HG03280 (cell line): ENCODE data around the gene PHF2.

Experiments
- ATAC-seq: cut with Tn5 transposase; IDR thresholded peaks from one replicate; pipeline ENCODE4 v1.9.1; 2021; ENCODE audit warnings: mild to moderate bottlenecking, moderate library complexity; ENCODE audit not compliant: unreplicated experiment

The PHF2 gene

GRCh38 chr9:93585695-93586094 lies 9.3 kb downstream of the PHF2 start:
- ATAC-seq, result no peak

- ATAC-seq, result no peak
These were observed 10.1 kb downstream of the PHF2 start for GRCh38 chr9:93586290-93587057.

- ATAC-seq, result no peak
These were observed 10.9 kb downstream of the PHF2 start for GRCh38 chr9:93587284-93587650.

GRCh38 chr9:93587651-93588347 lies 11.4 kb downstream of the PHF2 start:
- no peak for ATAC-seq

- no peak for ATAC-seq
These were observed 12.5 kb downstream of the PHF2 start for GRCh38 chr9:93588641-93589609.

- no peak for ATAC-seq
These were observed 13.3 kb downstream of the PHF2 start for GRCh38 chr9:93589688-93590087.

- ATAC-seq, result no peak
These were observed 14.3 kb downstream of the PHF2 start for GRCh38 chr9:93590609-93591234.

- ATAC-seq, result no peak
These were observed 15.1 kb downstream of the PHF2 start for GRCh38 chr9:93591301-93592007.

GRCh38 chr9:93592008-93592642 lies 15.7 kb downstream of the PHF2 start:
- ATAC-seq, result no peak

- ATAC-seq, result no peak
These were observed 16.2 kb downstream of the PHF2 start for GRCh38 chr9:93592643-93593021.

- no peak for ATAC-seq
These were observed 16.8 kb downstream of the PHF2 start for GRCh38 chr9:93593144-93593658.

GRCh38 chr9:93594041-93594756 lies 17.8 kb downstream of the PHF2 start:
- no peak for ATAC-seq

GRCh38 chr9:93595461-93595860 lies 19.1 kb downstream of the PHF2 start:
- ATAC-seq, result no peak

GRCh38 chr9:93595861-93596365 lies 19.5 kb downstream of the PHF2 start:
- no peak for ATAC-seq

- ATAC-seq, result no peak
These were observed 20.0 kb downstream of the PHF2 start for GRCh38 chr9:93596399-93596798.

- no peak for ATAC-seq
These were observed 20.8 kb downstream of the PHF2 start for GRCh38 chr9:93597142-93597706.

GRCh38 chr9:93597871-93598646 lies 21.7 kb downstream of the PHF2 start:
- ATAC-seq, result no peak
